GM18498 (cell line): ENCODE results near the gene BANF1.

Experiments
- ATAC-seq: cut with Tn5 transposase; IDR thresholded peaks from one replicate; pipeline ENCODE4 v1.9.1; 2021; ENCODE audit warnings: mild to moderate bottlenecking, moderate library complexity; ENCODE audit not compliant: unreplicated experiment

BANF1 gene

GRCh38 chr11:66037327-66037726 lies 35.0 kb downstream of the BANF1 start:
- ATAC-seq, result no peak

- no peak for ATAC-seq
Observed at GRCh38 chr11:66039765-66040164, 37.5 kb downstream of the BANF1 start.

GRCh38 chr11:66042227-66042995 lies 40.1 kb downstream of the BANF1 start:
- ATAC-seq, result no peak

- ATAC-seq, result no peak
Observed at GRCh38 chr11:66042996-66043906, 40.9 kb downstream of the BANF1 start.

- ATAC-seq, result no peak
Observed at GRCh38 chr11:66044757-66045156, 42.5 kb downstream of the BANF1 start.

GRCh38 chr11:66045177-66045639 lies 42.9 kb downstream of the BANF1 start:
- peak; percentile 75 for ATAC-seq

GRCh38 chr11:66046901-66047300 lies 44.6 kb downstream of the BANF1 start:
- no peak for ATAC-seq

- ATAC-seq, result no peak
Observed at GRCh38 chr11:66047541-66048365, 45.5 kb downstream of the BANF1 start.

- no peak for ATAC-seq
Observed at GRCh38 chr11:66048547-66049323, 46.4 kb downstream of the BANF1 start, which contains the start of gene GAL3ST3. Gene GAL3ST3 (minus strand): TSS chr11:66049161. CDS start chr11:66045415, 3,746 bp downstream.

- no peak for ATAC-seq
Observed at GRCh38 chr11:66050581-66051231, 48.4 kb downstream of the BANF1 start.

GRCh38 chr11:66051371-66051765 lies 49.1 kb downstream of the BANF1 start:
- no peak for ATAC-seq

- ATAC-seq, result peak; percentile 96
Observed at GRCh38 chr11:66051766-66052663, 49.7 kb downstream of the BANF1 start, which contains the start of gene SF3B2. Gene SF3B2 (plus strand): TSS chr11:66052364. CDS start chr11:66052385, 21 bp downstream.

GRCh38 chr11:66052664-66052982 lies 50.3 kb downstream of the BANF1 start:
- ATAC-seq, result no peak
